HEK293T (cell line): ENCODE data around the gene OSCP1.

Experiments
- FOXA1 ChIP-seq: fragments of 450-650 bp; IDR thresholded peaks from 2 replicates; pipeline ENCODE4 v1.6.1; 2016; ENCODE audit warnings: mild to moderate bottlenecking
- FOXK2 ChIP-seq: fragments of 450-650 bp; IDR thresholded peaks from 2 replicates; pipeline ENCODE4 v1.6.1; 2016; ENCODE audit warnings: mild to moderate bottlenecking
- HDGF ChIP-seq: fragments of 450-650 bp; IDR thresholded peaks from 2 replicates; pipeline ENCODE4 v1.6.1; 2017; ENCODE audit warnings: antibody characterized with exemption, borderline replicate concordance
- PKNOX1 ChIP-seq: fragments of 450-650 bp; IDR thresholded peaks from 2 replicates; pipeline ENCODE4 v1.6.1; 2016
- SP1 ChIP-seq: fragments of 450-650 bp; IDR thresholded peaks from 2 replicates; pipeline ENCODE4 v1.6.1; 2017
- SUZ12 ChIP-seq: fragments of 450-650 bp; IDR thresholded peaks from 2 replicates; pipeline ENCODE4 v1.6.1; 2016; ENCODE audit warnings: mild to moderate bottlenecking
- TARDBP ChIP-seq: fragments of 450-650 bp; IDR thresholded peaks from 2 replicates; pipeline ENCODE4 v1.6.1; 2016

- TF ChIP-seq TARDBP (no peak), SP1 (no peak), FOXA1 (no peak), SUZ12 (no peak), FOXK2 (no peak), PKNOX1 (no peak), HDGF (no peak)
Measured at GRCh38 chr1:36380782-36381181, 69.5 kb downstream of the OSCP1 start.
